Sciatic nerve (tissue), 2 donors: ENCODE results near the gene LYZL4. TPM values are rescaled to one million over a fixed set of nuclear protein-coding genes. Genes with fewer than 3 reads are reported as not detected.

Source experiments
- ATAC-seq: fragments of 200-7000 bp; cut with Tn5 transposase; one replicate; pipeline ENCODE4 v1.9.1; 2020; ENCODE audit warnings: mild to moderate bottlenecking, moderate library complexity
- DNase-seq: peaks from one replicate; pipeline ENCODE4 v3.0.0-alpha.2; 2020; ENCODE audit warnings: low spot score
- intact Hi-C: fragments of 100-400 bp; cut with DNase I; formaldehyde crosslinking; loops from one replicate; pipeline ENCODE4 v1.14.2; 2022
- total RNA-seq: library from RNA; stranded (reverse); fragmentation: NEBNext Ultra II Directional; extraction: Animal tissue kit (Norgen Biotek cat#: 25700); gene quantifications from one replicate; pipeline ENCODE4 v1.2.1, GENCODE V29; 2021
- donor health status: DM: no; HTN: no; CAD: no.
- donor health status: DM: no; HTN: no; CAD: no.

The LYZL4 gene
- not detected for total RNA-seq

- intact Hi-C loops: no loop called here
- no peak for ATAC-seq
- DNase-seq: no peak
Observed at GRCh38 chr3:42410370-42411131, at the start of gene LYZL4. Gene LYZL4 (minus strand): TSS chr3:42410610. CDS start chr3:42407251, 3,359 bp downstream.

GRCh38 chr3:42459151-42459550 lies 48.7 kb upstream of the LYZL4 start:
- ATAC-seq: no peak
- intact Hi-C loops: no loop called here
- no peak for DNase-seq

GRCh38 chr3:42456211-42456610 lies 45.8 kb upstream of the LYZL4 start:
- ATAC-seq (no peak), DNase-seq (no peak)
- intact Hi-C loops: no loop called here

- intact Hi-C loops: no loop called here
- ATAC-seq (no peak), DNase-seq (no peak)
Observed at GRCh38 chr3:42451546-42452230, 41.3 kb upstream of the LYZL4 start.

- ATAC-seq: no peak
- no peak for DNase-seq
- intact Hi-C loops: no loop called here
Observed at GRCh38 chr3:42451116-42451515, 40.7 kb upstream of the LYZL4 start.

GRCh38 chr3:42450567-42450966 lies 40.2 kb upstream of the LYZL4 start:
- intact Hi-C loops: no loop called here
- DNase-seq (no peak), ATAC-seq (no peak)

- DNase-seq (no peak), ATAC-seq (no peak)
- intact Hi-C loops: no loop called here
Observed at GRCh38 chr3:42447481-42447880, 37.1 kb upstream of the LYZL4 start.

- intact Hi-C loops: no loop called here
- DNase-seq (no peak), ATAC-seq (no peak)
Observed at GRCh38 chr3:42446111-42447050, 36.0 kb upstream of the LYZL4 start.

GRCh38 chr3:42443819-42444436 lies 33.5 kb upstream of the LYZL4 start:
- DNase-seq (peak; percentile 91), ATAC-seq (peak; percentile 94)
- intact Hi-C loops: loop anchor here (5.0 kb wide), 1 partner anchor 197 kb away; no protein-coding TSS in a partner anchor

- intact Hi-C loops: loop anchor here (5.0 kb wide), 1 partner anchor 196 kb away; no protein-coding TSS in a partner anchor
- DNase-seq: no peak
- no peak for ATAC-seq
Observed at GRCh38 chr3:42443292-42443691, 32.9 kb upstream of the LYZL4 start.

GRCh38 chr3:42442640-42443039 lies 32.2 kb upstream of the LYZL4 start:
- DNase-seq: no peak
- intact Hi-C loops: loop anchor here (5.0 kb wide), 1 partner anchor 195 kb away; no protein-coding TSS in a partner anchor

GRCh38 chr3:42441791-42442190 lies 31.4 kb upstream of the LYZL4 start:
- intact Hi-C loops: loop anchor here (5.0 kb wide), 1 partner anchor 194 kb away; no protein-coding TSS in a partner anchor
- ATAC-seq (no peak), DNase-seq (no peak)

More at GRCh38 chr3:42442640-42443039, 32.2 kb upstream of the LYZL4 start:
- no peak for ATAC-seq

- intact Hi-C loops: loop anchor here (5.0 kb wide), 1 partner anchor 194 kb away; no protein-coding TSS in a partner anchor
- DNase-seq: no peak
- no peak for ATAC-seq
Observed at GRCh38 chr3:42440924-42441323, 30.5 kb upstream of the LYZL4 start.

GRCh38 chr3:42439261-42440115 lies 29.1 kb upstream of the LYZL4 start:
- DNase-seq (no peak), ATAC-seq (no peak)
- intact Hi-C loops: loop anchor here (5.0 kb wide), 1 partner anchor 192 kb away; no protein-coding TSS in a partner anchor

- ATAC-seq: no peak
Observed at GRCh38 chr3:42438758-42439157, 28.3 kb upstream of the LYZL4 start.

GRCh38 chr3:42438193-42438592 lies 27.8 kb upstream of the LYZL4 start:
- no peak for ATAC-seq
- DNase-seq: no peak
- intact Hi-C loops: no loop called here

More at GRCh38 chr3:42438758-42439157, 28.3 kb upstream of the LYZL4 start:
- DNase-seq: no peak
- intact Hi-C loops: no loop called here

- DNase-seq (no peak), ATAC-seq (no peak)
- intact Hi-C loops: no loop called here
Observed at GRCh38 chr3:42434777-42435380, 24.5 kb upstream of the LYZL4 start.
